Measurements from ENCODE around the gene E2F4.

DNA sequence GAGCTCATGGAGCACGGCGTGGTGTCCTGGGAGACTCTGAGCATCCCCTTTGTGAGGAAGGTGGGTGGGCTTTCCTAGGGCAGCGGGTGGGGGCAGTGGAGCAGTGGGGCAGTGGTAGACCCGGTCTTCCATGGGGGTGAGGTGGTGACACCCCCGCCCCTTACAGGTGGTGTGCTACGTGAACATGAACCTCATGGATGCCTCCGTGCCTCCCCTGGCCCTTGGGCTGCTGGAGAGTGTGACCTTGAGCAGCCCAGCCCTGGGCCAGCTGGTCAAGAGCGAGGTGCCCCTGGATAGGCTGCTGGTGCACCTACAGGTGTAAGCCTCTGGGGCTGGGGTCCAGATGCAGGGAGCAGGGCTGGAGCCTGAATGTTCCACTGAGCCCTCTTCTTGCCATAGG is 8.5 kb downstream of the E2F4 start:
- TF ChIP-seq CTCF (conservative IDR thresholded peaks at IDR 0.05) = no peak
- TF ChIP-seq ZFX (IDR thresholded peaks at IDR 0.05) = no peak
